Measurements from ENCODE around the gene MEIS1.

DNA sequence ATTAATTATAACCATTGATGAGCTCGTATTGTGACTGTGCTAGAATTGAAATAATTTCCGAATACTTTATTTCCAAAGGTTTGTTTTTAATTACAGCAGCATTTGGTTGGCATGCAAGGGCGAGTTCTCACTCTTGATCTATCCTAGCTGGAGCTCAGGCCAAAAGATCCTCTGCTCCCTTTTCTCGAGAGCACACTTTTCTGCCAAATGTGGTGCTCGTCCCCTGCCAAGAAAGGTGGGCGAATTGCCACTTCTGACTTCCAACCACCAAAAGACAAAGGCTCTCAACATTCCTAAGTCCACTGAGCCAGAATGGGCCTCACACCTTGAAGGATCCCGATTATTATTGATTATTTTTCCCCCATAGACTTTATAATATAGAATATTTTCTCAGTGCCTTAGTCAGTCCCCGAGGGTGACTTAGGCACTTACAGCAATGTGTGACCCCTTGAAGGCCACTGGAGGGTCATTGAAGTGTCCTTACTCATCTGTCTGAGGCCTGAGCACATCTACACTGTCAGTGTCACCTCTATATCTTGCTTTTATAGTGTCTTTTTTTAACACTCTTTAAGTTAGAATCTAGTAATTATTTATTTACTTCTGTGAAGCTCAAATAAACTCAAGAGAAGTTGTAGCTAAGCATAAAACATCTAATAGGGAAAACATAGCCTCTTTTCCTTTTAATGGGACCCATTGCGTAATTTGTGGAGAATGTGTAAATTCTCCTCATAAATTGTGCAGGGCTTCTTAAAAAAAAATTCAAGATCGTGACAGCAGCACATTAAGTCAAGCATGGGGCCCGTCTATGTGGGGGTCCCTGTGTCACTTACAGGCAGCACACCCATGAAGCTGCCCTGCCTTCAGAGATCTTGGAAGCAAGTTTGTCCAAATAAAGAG is 98.3 kb downstream of the MEIS1 start:
- TF ChIP-seq SUZ12 (IDR thresholded peaks at IDR 0.05; ENCODE audit: low read length), result no peak
- TF ChIP-seq E2F6 (IDR thresholded peaks at IDR 0.05), result no peak
- no peak for TF ChIP-seq SP4 (IDR thresholded peaks at IDR 0.05; ENCODE audit: low read length)
- TF ChIP-seq TCF12 (IDR thresholded peaks at IDR 0.05; ENCODE audit: low read depth, low read length), result no peak
- no peak for TF ChIP-seq EZH2 (IDR thresholded peaks at IDR 0.05; ENCODE audit: low read depth, low read length, severe bottlenecking)
- TF ChIP-seq EP300 (IDR thresholded peaks at IDR 0.05; ENCODE audit: borderline replicate concordance in 1 of 2, low read depth in 2 of 2, low read length in 2 of 2), result no peak
- TF ChIP-seq, protein P1, sequence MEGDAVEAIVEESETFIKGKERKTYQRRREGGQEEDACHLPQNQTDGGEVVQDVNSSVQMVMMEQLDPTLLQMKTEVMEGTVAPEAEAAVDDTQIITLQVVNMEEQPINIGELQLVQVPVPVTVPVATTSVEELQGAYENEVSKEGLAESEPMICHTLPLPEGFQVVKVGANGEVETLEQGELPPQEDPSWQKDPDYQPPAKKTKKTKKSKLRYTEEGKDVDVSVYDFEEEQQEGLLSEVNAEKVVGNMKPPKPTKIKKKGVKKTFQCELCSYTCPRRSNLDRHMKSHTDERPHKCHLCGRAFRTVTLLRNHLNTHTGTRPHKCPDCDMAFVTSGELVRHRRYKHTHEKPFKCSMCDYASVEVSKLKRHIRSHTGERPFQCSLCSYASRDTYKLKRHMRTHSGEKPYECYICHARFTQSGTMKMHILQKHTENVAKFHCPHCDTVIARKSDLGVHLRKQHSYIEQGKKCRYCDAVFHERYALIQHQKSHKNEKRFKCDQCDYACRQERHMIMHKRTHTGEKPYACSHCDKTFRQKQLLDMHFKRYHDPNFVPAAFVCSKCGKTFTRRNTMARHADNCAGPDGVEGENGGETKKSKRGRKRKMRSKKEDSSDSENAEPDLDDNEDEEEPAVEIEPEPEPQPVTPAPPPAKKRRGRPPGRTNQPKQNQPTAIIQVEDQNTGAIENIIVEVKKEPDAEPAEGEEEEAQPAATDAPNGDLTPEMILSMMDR (IDR thresholded peaks at IDR 0.05; ENCODE audit: control extremely low read depth in 1 of 3, insufficient read depth in 1 of 3, low read depth in 1 of 3, low read length in 3 of 3), result no peak
- TF ChIP-seq SIX5 (IDR thresholded peaks at IDR 0.05; ENCODE audit: low read depth, low read length), result no peak
- no peak for TF ChIP-seq MAFK (IDR thresholded peaks at IDR 0.05; ENCODE audit: low read depth, low read length)
- no peak for TF ChIP-seq ATF3 (IDR thresholded peaks at IDR 0.05; ENCODE audit: insufficient read depth, low read depth, low read length)
- no peak for TF ChIP-seq RFX5 (IDR thresholded peaks at IDR 0.05; ENCODE audit: borderline replicate concordance, low read depth, low read length)

All from H1 (cell line).